Measurements from ENCODE around the gene HELZ2. TPM values are rescaled to one million over a fixed set of nuclear protein-coding genes. Genes with fewer than 3 reads are reported as not detected.
A peak's percentile ranks its signal among the peaks of the same experiment; 100 is the strongest.

Gene HELZ2
- total RNA-seq, 1 experiment from 2014 or later, result 33.4 TPM

GRCh38 chr20:63540417-63541186 is 33.4 kb downstream of the HELZ2 start:
- TF ChIP-seq CTCF (conservative IDR thresholded peaks at IDR 0.05; ENCODE audit: low read depth, low read length), result no peak
- TF ChIP-seq EZH2 (IDR thresholded peaks at IDR 0.05; ENCODE audit: low read length, unreplicated experiment), result no peak
- no peak for TF ChIP-seq EZH2phosphoT487 (IDR thresholded peaks at IDR 0.05; ENCODE audit: borderline replicate concordance, low read length)
- H3K4me3 ChIP-seq (ENCODE audit: low read length), result no peak overlapping the region
- no peak for ATAC-seq
- no peak overlapping the region for H3K27ac ChIP-seq (ENCODE audit: low read length)
- intact Hi-C loops (cut with micrococcal nuclease), result no loop called here
- H3K4me2 ChIP-seq (ENCODE audit: low read length), result no peak overlapping the region
- H3K9me3 ChIP-seq (ENCODE audit: low read length), result no peaks in the 10 kb centered on the region
- CTCF ChIA-PET, result no interaction called here
- H3K27me3 ChIP-seq (ENCODE audit: low read length), result no peaks in the 10 kb centered on the region
- peaks cover 49% of the 10 kb centered on the region for H3K4me1 ChIP-seq (ENCODE audit: insufficient read depth, low read length)
- no peaks in the 10 kb centered on the region for H3K36me3 ChIP-seq (ENCODE audit: low read depth, low read length)
- H2AFZ ChIP-seq (ENCODE audit: low read length), result no peak overlapping the region
- no peaks in the 10 kb centered on the region for H3F3A ChIP-seq (ENCODE audit: low read length, unreplicated experiment)
- H4K20me1 ChIP-seq (ENCODE audit: low read length), result no peaks in the 10 kb centered on the region
- POLR2A ChIA-PET (ENCODE audit: unreplicated experiment), result no interaction called here
- peak; percentile 41 for DNase-seq
- no peaks in the 10 kb centered on the region for H3K9me2 ChIP-seq (replicated peaks; ENCODE audit: low read length)
- peaks cover 11% of the 10 kb centered on the region for H3K79me2 ChIP-seq (ENCODE audit: low read length)
- no peak overlapping the region for H3K9ac ChIP-seq (ENCODE audit: low read length)
- no TSS peak for BruUV-seq (replicated peaks)

GRCh38 chr20:63539441-63540370 is 34.3 kb downstream of the HELZ2 start:
- Histone ChIP-seq H3F3A (ENCODE audit: low read length, unreplicated experiment) (no peaks in the 10 kb centered on the region), H3K4me3 (ENCODE audit: low read length) (peak overlapping the region; percentile 84; the same call in 1 of the 2 replicates), H3K9me3 (ENCODE audit: low read length) (no peaks in the 10 kb centered on the region), H3K27me3 (ENCODE audit: low read length) (no peaks in the 10 kb centered on the region), H3K4me2 (ENCODE audit: low read length) (peak overlapping the region; percentile 100), H3K9ac (ENCODE audit: low read length) (peak overlapping the region; percentile 42), H3K79me2 (ENCODE audit: low read length) (peaks cover 11% of the 10 kb centered on the region), H3K36me3 (ENCODE audit: low read depth, low read length) (no peaks in the 10 kb centered on the region), H3K4me1 (ENCODE audit: insufficient read depth, low read length) (peaks cover 40% of the 10 kb centered on the region), H3K9me2 (replicated peaks; ENCODE audit: low read length) (no peaks in the 10 kb centered on the region), H2AFZ (ENCODE audit: low read length) (no peak overlapping the region), H3K27ac (ENCODE audit: low read length) (peak overlapping the region; percentile 85), H4K20me1 (ENCODE audit: low read length) (no peaks in the 10 kb centered on the region)
- ATAC-seq (no peak), DNase-seq (no peak)
- CTCF ChIA-PET, result no interaction called here
- TF ChIP-seq EZH2phosphoT487 (IDR thresholded peaks at IDR 0.05; ENCODE audit: borderline replicate concordance, low read length), result no peak
- no peak for TF ChIP-seq EZH2 (IDR thresholded peaks at IDR 0.05; ENCODE audit: low read length, unreplicated experiment)
- TF ChIP-seq CTCF (conservative IDR thresholded peaks at IDR 0.05; ENCODE audit: low read depth, low read length), result no peak
- POLR2A ChIA-PET (ENCODE audit: unreplicated experiment), result no interaction called here
- BruUV-seq (replicated peaks), result no TSS peak
- intact Hi-C loops (cut with micrococcal nuclease), result loop anchor here (2.0 to 5.0 kb wide), 5 partner anchors 35 to 418 kb away; partner anchors contain the start of genes GMEB2, HELZ2 and UCKL1

All from PC-3 (cell line).